ENCODE data around the gene ETF1. TPM values are rescaled to one million over a fixed set of nuclear protein-coding genes. Genes with fewer than 3 reads are reported as not detected.

The ETF1 gene
- total RNA-seq, 2 donors from 2014 or later: 58.0 to 64.1 TPM

DNA sequence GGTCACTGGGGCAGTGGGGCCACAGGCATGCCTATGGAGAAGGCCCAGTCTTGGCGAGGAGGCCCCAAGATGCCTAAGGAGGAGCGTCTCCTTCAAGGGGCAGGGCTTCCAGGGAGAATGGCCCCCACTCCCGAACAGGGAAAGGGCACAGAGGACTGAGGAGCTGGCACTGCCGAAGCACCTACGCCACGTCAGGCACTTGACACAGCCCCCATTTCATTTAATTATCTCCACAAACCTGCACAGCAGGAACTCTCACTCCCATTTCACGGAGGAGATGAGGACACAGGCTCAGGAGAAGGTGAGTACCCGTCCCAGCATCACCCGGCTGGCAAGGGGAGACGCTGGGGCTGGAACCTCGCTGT is 51.8 kb downstream of the ETF1 start:
- DNase-seq (ENCODE audit: low spot score): peak; percentile 26

GRCh38 chr5:138490648-138491283 is 52.3 kb downstream of the ETF1 start:
- 68% methylated on average over 12 of the region's 12 CpGs for WGBS
- Histone ChIP-seq H3K27me3 (replicated peaks; ENCODE audit: insufficient read depth) (no peaks in the 10 kb centered on the region), H3K9me3 (no peaks in the 10 kb centered on the region), H3K4me3 (no peak overlapping the region), H3K4me1 (replicated peaks) (no peaks in the 10 kb centered on the region), H3K36me3 (no peaks in the 10 kb centered on the region), H3K27ac (peak overlapping the region in 1 of 2 donors; percentile 56)
- TF ChIP-seq POLR2AphosphoS5 (IDR thresholded peaks at IDR 0.05) (no peak), POLR2A (IDR thresholded peaks at IDR 0.05) (no peak), CTCF (IDR thresholded peaks at IDR 0.05) (no peak)
- intact Hi-C loops (cut with DNase I): no loop called here
- DNase-seq (ENCODE audit: low spot score): no peak

More for the DNA sequence above, 51.8 kb downstream of the ETF1 start:
- WGBS: 23% methylated on average over 11 of the region's 11 CpGs
- TF ChIP-seq CTCF (IDR thresholded peaks at IDR 0.05) (no peak), POLR2AphosphoS5 (IDR thresholded peaks at IDR 0.05) (no peak), POLR2A (IDR thresholded peaks at IDR 0.05) (no peak)
- Histone ChIP-seq H3K36me3 (no peaks in the 10 kb centered on the region), H3K27me3 (replicated peaks; ENCODE audit: insufficient read depth) (no peaks in the 10 kb centered on the region), H3K4me1 (replicated peaks) (no peaks in the 10 kb centered on the region), H3K4me3 (peak overlapping the region; percentile 43 to 48), H3K27ac (peak overlapping the region; percentile 56 to 78), H3K9me3 (no peaks in the 10 kb centered on the region)
- intact Hi-C loops (cut with DNase I): no loop called here

DNA sequence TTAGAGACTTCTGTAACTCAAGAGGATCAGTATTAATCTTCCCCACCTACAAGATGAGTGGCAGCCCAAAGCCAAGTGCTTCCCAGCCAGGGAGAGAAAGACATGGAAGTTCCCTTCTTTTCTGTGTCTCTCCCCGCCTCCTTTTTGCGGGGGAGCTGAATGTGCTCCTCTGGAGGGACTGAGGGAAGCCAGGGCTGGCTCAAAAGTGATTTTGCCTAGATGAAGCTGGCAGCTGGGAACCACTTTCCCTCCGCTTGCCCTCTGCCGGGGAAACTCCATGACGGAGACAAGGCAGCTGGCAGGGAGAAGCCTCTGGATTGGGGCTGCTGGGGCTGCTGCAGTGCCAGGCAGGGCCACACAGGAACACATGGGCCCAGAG is 53.4 kb downstream of the ETF1 start:
- intact Hi-C loops (cut with DNase I): no loop called here
- DNase-seq (ENCODE audit: low spot score): no peak
- WGBS: 74% methylated on average over 5 of the region's 5 CpGs
- Histone ChIP-seq H3K27me3 (replicated peaks; ENCODE audit: insufficient read depth) (no peaks in the 10 kb centered on the region), H3K27ac (peak overlapping the region in 1 of 2 donors; percentile 16), H3K4me3 (no peak overlapping the region), H3K36me3 (no peaks in the 10 kb centered on the region), H3K4me1 (replicated peaks) (no peaks in the 10 kb centered on the region), H3K9me3 (no peaks in the 10 kb centered on the region)
- no peak for TF ChIP-seq POLR2A (IDR thresholded peaks at IDR 0.05)
- TF ChIP-seq POLR2AphosphoS5 (IDR thresholded peaks at IDR 0.05): no peak
- no peak for TF ChIP-seq CTCF (IDR thresholded peaks at IDR 0.05)

GRCh38 chr5:138488481-138488945 is 54.5 kb downstream of the ETF1 start:
- H3K27me3 ChIP-seq (replicated peaks; ENCODE audit: insufficient read depth): no peaks in the 10 kb centered on the region
- H3K4me3 ChIP-seq: no peak overlapping the region
- DNase-seq (ENCODE audit: low spot score): no peak
- H3K4me1 ChIP-seq (replicated peaks): no peaks in the 10 kb centered on the region
- intact Hi-C loops (cut with DNase I): no loop called here
- no peak for TF ChIP-seq POLR2AphosphoS5 (IDR thresholded peaks at IDR 0.05)
- no peak for TF ChIP-seq POLR2A (IDR thresholded peaks at IDR 0.05)
- no peak for TF ChIP-seq CTCF (IDR thresholded peaks at IDR 0.05)
- no peak overlapping the region for H3K27ac ChIP-seq
- H3K9me3 ChIP-seq: no peaks in the 10 kb centered on the region
- WGBS: 50% methylated on average over 5 of the region's 5 CpGs
- no peaks in the 10 kb centered on the region for H3K36me3 ChIP-seq

- WGBS: 59% methylated on average over 4 of the region's 4 CpGs
- H3K9me3 ChIP-seq: no peaks in the 10 kb centered on the region
- DNase-seq (ENCODE audit: low spot score): no peak
These were observed 60.4 kb downstream of the ETF1 start for GRCh38 chr5:138482638-138483037.

More at GRCh38 chr5:138482638-138483037, 60.4 kb downstream of the ETF1 start:
- intact Hi-C loops (cut with DNase I): no loop called here
- Histone ChIP-seq H3K27me3 (replicated peaks; ENCODE audit: insufficient read depth) (no peaks in the 10 kb centered on the region), H3K4me3 (no peak overlapping the region), H3K36me3 (no peaks in the 10 kb centered on the region), H3K27ac (no peak overlapping the region), H3K4me1 (replicated peaks) (no peaks in the 10 kb centered on the region)
- TF ChIP-seq POLR2AphosphoS5 (IDR thresholded peaks at IDR 0.05) (no peak), CTCF (IDR thresholded peaks at IDR 0.05) (no peak)
